Measurements from ENCODE around the gene NRG3.

DNA sequence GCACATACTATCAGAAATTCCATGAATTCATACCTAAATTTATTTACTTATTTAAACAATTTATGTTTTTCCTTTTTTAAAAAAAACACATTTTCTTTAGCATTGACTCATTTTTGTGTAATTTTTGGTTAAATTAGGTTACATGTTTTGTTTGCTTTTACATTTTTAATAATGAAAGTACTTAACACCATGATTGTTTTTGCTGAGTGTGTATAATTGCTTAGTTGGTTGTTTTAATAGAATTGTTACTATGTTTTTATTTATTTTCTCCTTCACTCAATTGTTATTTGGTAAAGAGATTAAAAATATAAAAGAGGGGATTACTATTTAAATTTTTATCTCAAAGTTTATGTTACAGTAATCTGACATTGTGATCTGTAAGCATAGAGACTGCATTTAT is 508.4 kb downstream of the NRG3 start:
- TF ChIP-seq, protein P1, sequence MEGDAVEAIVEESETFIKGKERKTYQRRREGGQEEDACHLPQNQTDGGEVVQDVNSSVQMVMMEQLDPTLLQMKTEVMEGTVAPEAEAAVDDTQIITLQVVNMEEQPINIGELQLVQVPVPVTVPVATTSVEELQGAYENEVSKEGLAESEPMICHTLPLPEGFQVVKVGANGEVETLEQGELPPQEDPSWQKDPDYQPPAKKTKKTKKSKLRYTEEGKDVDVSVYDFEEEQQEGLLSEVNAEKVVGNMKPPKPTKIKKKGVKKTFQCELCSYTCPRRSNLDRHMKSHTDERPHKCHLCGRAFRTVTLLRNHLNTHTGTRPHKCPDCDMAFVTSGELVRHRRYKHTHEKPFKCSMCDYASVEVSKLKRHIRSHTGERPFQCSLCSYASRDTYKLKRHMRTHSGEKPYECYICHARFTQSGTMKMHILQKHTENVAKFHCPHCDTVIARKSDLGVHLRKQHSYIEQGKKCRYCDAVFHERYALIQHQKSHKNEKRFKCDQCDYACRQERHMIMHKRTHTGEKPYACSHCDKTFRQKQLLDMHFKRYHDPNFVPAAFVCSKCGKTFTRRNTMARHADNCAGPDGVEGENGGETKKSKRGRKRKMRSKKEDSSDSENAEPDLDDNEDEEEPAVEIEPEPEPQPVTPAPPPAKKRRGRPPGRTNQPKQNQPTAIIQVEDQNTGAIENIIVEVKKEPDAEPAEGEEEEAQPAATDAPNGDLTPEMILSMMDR (IDR thresholded peaks at IDR 0.05): no peak
- TF ChIP-seq POLR2A (IDR thresholded peaks at IDR 0.05) (no peak), POLR2AphosphoS5 (IDR thresholded peaks at IDR 0.05) (no peak)

Measured in upper lobe of left lung (tissue), 4 donors.